PFSK-1 (cell line): Measurements from ENCODE around the gene OR4K2.

ENCODE experiments used
- FOXP2 ChIP-seq: optimal IDR thresholded peaks from 2 replicates; pipeline ENCODE3; 2011; ENCODE audit warnings: borderline replicate concordance, control low read depth, inconsistent platforms; ENCODE audit not compliant: insufficient read depth; ENCODE audit errors: extremely low read length, extremely low read depth
- POLR2AphosphoS5 ChIP-seq: IDR thresholded peaks from 2 replicates; pipeline ENCODE4 v1.6.1; 2012; ENCODE audit warnings: low read depth, mild to moderate bottlenecking, control low read depth, low read length, moderate library complexity
- REST ChIP-seq, 2 experiments: IDR thresholded peaks; 2 replicates each; pipeline versions ENCODE4 v1.6.1 to v1.8.0; 2011 to 2012; ENCODE audit warnings: low read depth in 2 of 2, low read length in 2 of 2, control low read depth in 1 of 2, inconsistent platforms in 1 of 2, mild to moderate bottlenecking in 1 of 2, moderate library complexity in 1 of 2; ENCODE audit not compliant: insufficient read depth in 1 of 2
- SIN3A ChIP-seq: IDR thresholded peaks from 2 replicates; pipeline ENCODE4 v1.6.1; 2012; ENCODE audit warnings: mild to moderate bottlenecking, low read length, moderate library complexity, borderline replicate concordance; ENCODE audit not compliant: insufficient read depth
- TAF1 ChIP-seq: IDR thresholded peaks from 2 replicates; pipeline ENCODE4 v1.6.1; 2012; ENCODE audit warnings: low read length, control low read depth, borderline replicate concordance; ENCODE audit not compliant: insufficient read depth

GRCh38 chr14:19828314-19828713, 46.6 kb upstream of the OR4K2 start:
- TF ChIP-seq POLR2AphosphoS5 (no peak), SIN3A (no peak), REST (IDR thresholded peaks at IDR 0.05; ENCODE audit: insufficient read depth in 1 of 2, low read depth in 2 of 2, low read length in 2 of 2) (no peak), TAF1 (no peak), FOXP2 (no peak)
